ENCODE results near the gene DYRK1B.

DYRK1B gene

GRCh38 chr19:39871362-39871761 is 37.4 kb upstream of the DYRK1B start:
- no peak for DNase-seq (ENCODE audit: insufficient read length, low spot score)
- no peak for FAIRE-seq
- no peak for TF ChIP-seq POLR2A (IDR thresholded peaks at IDR 0.05; ENCODE audit: low read depth, low read length)

DNA sequence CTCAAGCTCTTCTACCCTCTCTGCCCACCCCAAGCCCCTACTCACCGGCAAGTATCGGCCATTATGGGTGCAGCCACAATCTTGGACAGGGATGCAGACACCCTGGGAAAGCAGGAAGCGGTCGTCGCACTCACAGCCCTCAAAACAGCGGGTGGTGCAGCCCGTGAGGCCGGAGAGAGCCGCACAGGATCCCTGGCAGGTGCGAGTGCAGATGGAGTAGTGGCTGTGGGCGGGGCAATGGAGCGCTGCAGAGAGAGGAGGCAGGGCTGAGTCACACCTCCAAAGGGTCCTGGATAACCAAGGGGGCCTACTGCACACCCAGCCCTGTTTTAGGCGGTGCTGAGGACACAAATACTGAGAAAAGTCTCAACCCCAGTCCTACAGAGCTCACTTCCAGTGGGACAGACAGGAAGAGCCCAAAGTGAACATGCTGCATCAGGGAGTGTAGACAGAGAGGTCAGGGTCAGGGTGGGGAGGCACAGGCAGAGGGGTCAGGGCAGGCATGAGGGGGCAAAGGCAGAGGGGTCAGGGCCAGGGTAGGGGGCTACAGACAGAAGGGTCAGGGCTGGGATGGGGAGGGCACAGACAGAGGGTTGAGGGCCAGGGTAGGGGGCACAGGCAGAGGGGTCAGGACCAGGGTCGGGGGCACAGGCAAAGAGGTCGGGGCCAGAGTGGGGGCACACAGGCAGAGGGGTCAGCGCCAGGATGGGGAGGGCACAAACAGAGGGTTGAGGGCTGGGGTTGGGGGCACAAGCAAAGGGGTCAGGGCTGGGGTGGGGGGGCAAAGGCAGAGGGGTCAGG is 36.4 kb upstream of the DYRK1B start:
- DNase-seq (ENCODE audit: insufficient read length, low spot score) (no peak), FAIRE-seq (no peak)
- TF ChIP-seq POLR2A (IDR thresholded peaks at IDR 0.05; ENCODE audit: low read depth, low read length), result no peak

GRCh38 chr19:39867952-39868351 is 34.0 kb upstream of the DYRK1B start:
- no peak for TF ChIP-seq POLR2A (IDR thresholded peaks at IDR 0.05; ENCODE audit: low read depth, low read length)
- FAIRE-seq, result no peak
- no peak for DNase-seq (ENCODE audit: insufficient read length, low spot score)

GRCh38 chr19:39867133-39867532 is 33.2 kb upstream of the DYRK1B start:
- no peak for TF ChIP-seq POLR2A (IDR thresholded peaks at IDR 0.05; ENCODE audit: low read depth, low read length)
- DNase-seq (ENCODE audit: insufficient read length, low spot score), result no peak
- FAIRE-seq, result no peak

- no peak for TF ChIP-seq POLR2A (IDR thresholded peaks at IDR 0.05; ENCODE audit: low read depth, low read length)
- FAIRE-seq, result no peak
- DNase-seq (ENCODE audit: insufficient read length, low spot score), result no peak
Measured at GRCh38 chr19:39865953-39866352, 32.0 kb upstream of the DYRK1B start.

DNA sequence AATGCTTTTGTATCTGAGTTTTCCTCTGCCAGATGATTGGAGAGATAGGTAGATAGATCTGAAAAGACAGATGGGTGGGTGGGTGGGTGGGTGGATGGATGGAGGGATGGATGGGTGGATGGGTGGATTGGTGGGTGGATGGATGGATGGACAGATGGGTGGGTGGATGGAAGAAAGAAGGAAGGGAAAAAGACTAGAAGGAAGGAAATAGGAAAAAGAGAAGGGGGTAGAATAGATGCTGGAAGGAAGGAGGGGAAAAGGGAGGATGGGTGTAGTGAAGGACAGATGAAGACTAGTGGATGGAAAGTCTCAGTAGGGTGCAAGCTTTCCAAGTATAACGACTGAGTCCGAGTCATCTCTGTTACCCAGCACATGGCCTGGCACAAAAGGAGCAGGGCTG is 31.2 kb upstream of the DYRK1B start:
- FAIRE-seq, result no peak
- DNase-seq (ENCODE audit: insufficient read length, low spot score), result no peak
- no peak for TF ChIP-seq POLR2A (IDR thresholded peaks at IDR 0.05; ENCODE audit: low read depth, low read length)

GRCh38 chr19:39864118-39864517 is 30.2 kb upstream of the DYRK1B start:
- FAIRE-seq, result no peak
- no peak for DNase-seq (ENCODE audit: insufficient read length, low spot score)
- no peak for TF ChIP-seq POLR2A (IDR thresholded peaks at IDR 0.05; ENCODE audit: low read depth, low read length)

DNA sequence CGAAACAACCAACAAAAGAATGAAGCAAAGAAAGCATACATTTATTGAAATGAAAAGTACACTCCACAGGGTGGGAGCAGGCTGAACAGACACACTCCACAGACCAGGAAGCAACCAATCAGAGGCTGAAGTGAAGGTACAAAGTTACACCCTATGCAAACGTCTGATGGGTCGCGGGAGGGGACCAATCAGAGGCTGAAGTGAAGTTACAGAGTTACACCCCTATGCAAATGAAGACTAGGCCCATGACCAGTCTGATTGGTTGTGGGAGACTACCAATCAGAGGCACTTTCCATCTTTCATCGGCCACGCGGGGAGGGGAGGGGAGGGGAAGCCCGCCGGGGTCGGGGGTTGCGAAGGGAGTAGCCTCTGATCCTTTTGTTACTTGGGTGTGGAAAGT is 24.6 kb upstream of the DYRK1B start:
- DNase-seq (ENCODE audit: insufficient read length, low spot score) (no peak), FAIRE-seq (no peak)
- TF ChIP-seq POLR2A (IDR thresholded peaks at IDR 0.05; ENCODE audit: low read depth, low read length), result no peak

DNA sequence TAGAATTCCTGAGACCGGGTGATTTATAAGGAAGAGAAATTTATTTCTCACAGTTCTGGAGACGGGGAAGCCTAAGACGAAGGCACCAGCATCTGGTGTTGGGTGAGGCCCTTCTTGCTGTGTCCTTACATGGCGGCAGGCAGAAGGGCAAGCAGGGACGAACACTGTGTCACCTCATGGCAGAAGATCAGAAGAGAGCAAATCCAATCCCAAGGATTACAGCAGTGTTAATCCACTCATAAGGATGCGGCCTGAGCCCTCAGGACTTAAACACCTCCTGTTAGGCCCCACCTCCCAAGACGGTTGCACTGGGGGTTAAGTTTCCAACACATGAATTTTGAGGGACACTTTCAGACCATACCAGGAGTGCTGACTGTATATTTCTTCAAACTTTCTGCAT is 18.9 kb upstream of the DYRK1B start:
- no peak for TF ChIP-seq POLR2A (IDR thresholded peaks at IDR 0.05; ENCODE audit: low read depth, low read length)
- FAIRE-seq (no peak), DNase-seq (ENCODE audit: insufficient read length, low spot score) (no peak)

GRCh38 chr19:39850892-39851291 is 16.9 kb upstream of the DYRK1B start:
- DNase-seq (ENCODE audit: insufficient read length, low spot score) (no peak), FAIRE-seq (no peak)
- TF ChIP-seq POLR2A (IDR thresholded peaks at IDR 0.05; ENCODE audit: low read depth, low read length), result no peak

DNA sequence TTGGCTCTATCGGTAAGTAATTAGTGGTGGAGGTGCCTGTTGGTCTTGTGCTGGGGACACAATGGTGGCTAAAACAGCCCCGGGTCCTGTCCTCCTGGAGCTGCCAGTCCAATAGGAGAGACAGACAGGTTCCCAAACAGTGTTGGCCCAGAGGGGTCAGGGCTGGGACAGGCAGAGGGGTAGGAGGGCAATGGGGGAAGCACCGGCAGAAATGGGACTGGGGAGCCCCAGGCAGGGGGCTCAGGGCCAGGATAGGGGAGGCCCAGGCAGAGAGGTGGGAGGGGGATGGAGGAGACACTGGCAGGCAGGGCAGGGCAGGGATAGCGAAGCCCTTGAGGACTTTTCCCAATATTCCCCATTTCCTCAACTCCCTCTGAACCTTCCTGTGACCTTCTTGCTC is 14.4 kb upstream of the DYRK1B start:
- DNase-seq (ENCODE audit: insufficient read length, low spot score) (no peak), FAIRE-seq (no peak)
- no peak for TF ChIP-seq POLR2A (IDR thresholded peaks at IDR 0.05; ENCODE audit: low read depth, low read length)

DNA sequence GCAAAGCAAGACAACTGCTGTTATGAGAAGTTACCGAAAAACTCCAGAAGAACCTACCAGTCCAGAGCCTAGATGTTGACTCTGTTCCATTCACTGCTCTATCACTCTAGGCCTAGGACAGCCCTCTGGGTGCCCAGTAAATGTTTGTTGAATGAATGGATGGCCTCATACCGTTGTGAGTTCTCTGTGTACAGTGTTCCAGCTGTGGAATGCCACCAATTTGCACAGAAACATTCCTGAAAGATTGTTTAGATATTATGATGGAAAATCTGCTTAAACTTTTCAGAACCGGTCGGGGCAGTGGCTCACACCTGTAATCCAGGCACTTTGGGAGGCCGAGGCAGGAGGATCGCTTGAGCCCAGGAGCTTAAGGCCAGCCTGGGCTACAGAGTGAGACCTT is 13.6 kb upstream of the DYRK1B start:
- FAIRE-seq, result no peak
- no peak for TF ChIP-seq POLR2A (IDR thresholded peaks at IDR 0.05; ENCODE audit: low read depth, low read length)
- DNase-seq (ENCODE audit: insufficient read length, low spot score), result no peak

- DNase-seq (ENCODE audit: insufficient read length, low spot score) (no peak), FAIRE-seq (no peak)
- TF ChIP-seq POLR2A (IDR thresholded peaks at IDR 0.05; ENCODE audit: low read depth, low read length), result no peak
Measured at GRCh38 chr19:39846678-39847486, 12.9 kb upstream of the DYRK1B start.

GRCh38 chr19:39845933-39846677 is 12.1 kb upstream of the DYRK1B start, which contains the start of gene FBL:
TSS of gene FBL (minus strand) at chr19:39846379. CDS start at chr19:39846300, 79 bp downstream.
- DNase-seq (ENCODE audit: insufficient read length, low spot score) (peak; percentile 99), FAIRE-seq (peak; percentile 41)
- peak; percentile 87 for TF ChIP-seq POLR2A (IDR thresholded peaks at IDR 0.05; ENCODE audit: low read depth, low read length)
